ENCODE data around the gene DSTYK.

Gene DSTYK

DNA sequence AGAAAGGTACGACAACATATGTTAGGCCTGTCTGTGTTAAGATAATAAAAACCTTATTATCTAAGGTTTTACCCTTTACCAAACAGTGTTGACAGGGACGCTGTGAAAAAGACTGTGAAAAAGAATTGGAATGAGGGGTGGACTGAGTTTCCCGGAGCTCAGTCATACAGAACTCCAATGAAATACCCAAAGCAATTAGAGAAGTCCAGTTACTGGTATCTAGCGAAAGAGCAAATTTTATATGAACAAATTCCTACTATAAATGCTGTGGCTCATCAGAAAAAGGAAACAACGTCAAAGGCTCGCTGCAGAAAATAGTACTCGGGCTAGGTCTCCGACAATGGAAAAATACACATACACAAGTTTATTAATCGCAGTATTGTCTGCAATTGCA, 89.0 kb downstream of the DSTYK start:
- no peak for TF ChIP-seq ZFX (IDR thresholded peaks at IDR 0.05)
- TF ChIP-seq, protein P1, sequence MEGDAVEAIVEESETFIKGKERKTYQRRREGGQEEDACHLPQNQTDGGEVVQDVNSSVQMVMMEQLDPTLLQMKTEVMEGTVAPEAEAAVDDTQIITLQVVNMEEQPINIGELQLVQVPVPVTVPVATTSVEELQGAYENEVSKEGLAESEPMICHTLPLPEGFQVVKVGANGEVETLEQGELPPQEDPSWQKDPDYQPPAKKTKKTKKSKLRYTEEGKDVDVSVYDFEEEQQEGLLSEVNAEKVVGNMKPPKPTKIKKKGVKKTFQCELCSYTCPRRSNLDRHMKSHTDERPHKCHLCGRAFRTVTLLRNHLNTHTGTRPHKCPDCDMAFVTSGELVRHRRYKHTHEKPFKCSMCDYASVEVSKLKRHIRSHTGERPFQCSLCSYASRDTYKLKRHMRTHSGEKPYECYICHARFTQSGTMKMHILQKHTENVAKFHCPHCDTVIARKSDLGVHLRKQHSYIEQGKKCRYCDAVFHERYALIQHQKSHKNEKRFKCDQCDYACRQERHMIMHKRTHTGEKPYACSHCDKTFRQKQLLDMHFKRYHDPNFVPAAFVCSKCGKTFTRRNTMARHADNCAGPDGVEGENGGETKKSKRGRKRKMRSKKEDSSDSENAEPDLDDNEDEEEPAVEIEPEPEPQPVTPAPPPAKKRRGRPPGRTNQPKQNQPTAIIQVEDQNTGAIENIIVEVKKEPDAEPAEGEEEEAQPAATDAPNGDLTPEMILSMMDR (conservative IDR thresholded peaks at IDR 0.05) = peak; percentile 77
- H3K27ac ChIP-seq = peak overlapping the region; percentile 83

GRCh38 chr1:205121660-205122488, 89.6 kb downstream of the DSTYK start, which contains the start of gene RBBP5:
RBBP5 (minus strand) TSS chr1:205121978; CDS start chr1:205121873, 105 bp downstream.
- TF ChIP-seq ZFX (IDR thresholded peaks at IDR 0.05) = no peak
- TF ChIP-seq, protein P1 (conservative IDR thresholded peaks at IDR 0.05) = peak; percentile 92
- peak within 1 kb of the TSS; percentile 83 for H3K27ac ChIP-seq

DNA sequence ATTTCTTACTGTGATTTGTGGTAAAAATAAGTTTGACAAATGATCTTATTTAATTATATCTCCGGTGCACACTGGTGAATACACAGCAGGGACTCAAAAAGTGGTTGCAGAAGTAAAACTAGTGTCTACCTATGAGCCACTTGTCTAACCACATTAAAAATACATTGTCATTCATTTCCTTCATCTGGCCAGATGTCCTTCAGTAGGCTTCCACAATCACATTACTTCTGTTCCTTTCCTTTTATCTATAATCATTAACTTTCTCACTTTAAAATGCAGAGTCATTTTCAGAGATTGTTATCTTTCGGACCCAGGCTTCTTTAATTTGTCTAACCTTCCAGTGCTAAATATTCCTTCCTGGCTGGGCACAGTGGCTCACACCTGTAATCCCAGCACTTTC, 92.8 kb downstream of the DSTYK start:
- TF ChIP-seq, protein P1 (conservative IDR thresholded peaks at IDR 0.05) = no peak
- no peak for TF ChIP-seq ZFX (IDR thresholded peaks at IDR 0.05)

DNA sequence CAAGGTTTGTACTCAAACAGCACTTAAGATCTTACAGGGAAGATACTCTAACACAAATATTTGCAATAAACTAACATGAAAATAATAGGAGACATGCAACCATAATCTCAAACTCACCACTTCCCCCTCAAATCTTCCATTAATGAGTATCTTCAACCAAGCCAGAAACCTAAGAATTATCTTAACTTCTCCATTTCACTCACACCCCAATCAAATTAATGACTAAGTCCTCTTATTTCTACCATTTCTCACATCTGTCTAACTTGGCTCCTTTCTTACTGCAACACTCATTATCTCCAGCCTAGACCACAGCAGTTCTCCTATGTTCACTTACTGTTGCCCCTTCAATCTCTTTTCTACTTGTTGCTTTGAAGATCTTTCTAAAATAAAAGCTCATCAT, 100.1 kb downstream of the DSTYK start:
- no peak overlapping the region for H3K27ac ChIP-seq
- TF ChIP-seq ZFX (IDR thresholded peaks at IDR 0.05) = no peak
- TF ChIP-seq, protein P1 (conservative IDR thresholded peaks at IDR 0.05) = no peak

More for the DNA sequence above, 92.8 kb downstream of the DSTYK start:
- H3K27ac ChIP-seq = no peak overlapping the region

GRCh38 chr1:205109711-205110110, 101.8 kb downstream of the DSTYK start:
- no peak for TF ChIP-seq ZFX (IDR thresholded peaks at IDR 0.05)
- TF ChIP-seq, protein P1 (conservative IDR thresholded peaks at IDR 0.05) = no peak
- H3K27ac ChIP-seq = no peak overlapping the region

DNA sequence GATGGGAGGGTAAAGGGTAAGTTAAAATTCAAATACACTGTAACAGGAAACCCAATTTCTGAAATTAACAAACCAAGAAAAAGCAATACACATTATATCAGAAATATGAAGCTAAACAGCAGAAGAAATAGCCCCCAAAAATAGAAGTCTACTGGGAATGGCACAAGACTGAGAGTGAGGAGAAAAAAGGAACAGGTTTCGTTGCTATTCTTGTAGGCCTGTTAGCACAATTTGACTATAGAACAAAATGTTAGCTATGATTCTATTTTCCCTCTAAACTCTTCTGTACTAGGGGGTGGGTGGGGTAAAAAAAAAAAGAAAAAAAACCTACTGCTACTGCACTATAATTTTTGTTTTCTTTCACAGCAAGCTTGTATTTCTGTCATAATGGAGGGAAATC, 102.2 kb downstream of the DSTYK start:
- TF ChIP-seq ZFX (IDR thresholded peaks at IDR 0.05) = no peak
- TF ChIP-seq, protein P1 (conservative IDR thresholded peaks at IDR 0.05) = no peak
- H3K27ac ChIP-seq = no peak overlapping the region

- H3K27ac ChIP-seq = no peak overlapping the region
- TF ChIP-seq, protein P1 (conservative IDR thresholded peaks at IDR 0.05) = no peak
- TF ChIP-seq ZFX (IDR thresholded peaks at IDR 0.05) = no peak
These were observed 103.0 kb downstream of the DSTYK start for GRCh38 chr1:205108464-205108863.

Measured in C4-2B (cell line).